ENCODE measurements around the gene VPS54. TPM values are rescaled to one million over a fixed set of nuclear protein-coding genes. Genes with fewer than 3 reads are reported as not detected.

VPS54 gene
- total RNA-seq, 1 experiment from 2014 or later = 20.7 TPM

DNA sequence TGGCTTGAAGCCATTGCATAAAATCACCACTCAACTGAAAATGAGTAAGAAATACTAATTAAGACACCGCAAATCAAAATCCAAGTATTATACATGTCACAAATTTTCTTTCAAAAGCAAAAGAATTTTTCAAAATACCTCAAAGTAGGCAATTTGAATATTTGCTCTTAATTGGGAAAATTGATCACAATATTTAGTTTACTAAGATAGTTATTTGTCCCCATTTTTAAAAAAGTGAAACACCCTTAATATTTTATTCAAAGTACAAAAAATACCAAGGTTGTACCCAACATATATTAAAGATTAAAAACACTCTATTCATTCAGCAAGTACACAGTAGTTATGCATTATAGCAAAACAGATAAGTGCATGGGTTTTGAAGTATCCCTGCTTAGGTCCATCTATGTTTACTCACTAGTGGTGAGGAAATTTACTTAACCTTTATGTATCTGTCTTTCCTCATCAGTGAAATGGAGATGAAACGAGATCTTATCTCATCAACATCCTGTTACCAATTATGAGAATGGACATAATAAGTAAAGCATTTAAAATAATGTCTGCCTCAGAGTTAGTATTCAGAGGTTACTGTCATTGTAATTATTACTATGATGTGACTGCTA lies 35.1 kb downstream of the VPS54 start:
- Histone ChIP-seq H2AFZ (no peak overlapping the region), H3K27ac (no peak overlapping the region), H3K4me1 (replicated peaks; ENCODE audit: insufficient read depth) (peaks cover 12% of the 10 kb centered on the region), H3K4me3 (no peak overlapping the region), H3K36me3 (ENCODE audit: low read depth) (0 out of 2 replicates have a peak, but pooled peaks cover 12% of the 10 kb centered on the region), H3K9me3 (ENCODE audit: insufficient read depth, low read depth) (peaks cover 1% of the 10 kb centered on the region; the same call in 1 of the 2 replicates), H3K27me3 (ENCODE audit: insufficient read depth, low read depth) (no peaks in the 10 kb centered on the region), H3K79me2 (ENCODE audit: low read depth) (no peaks in the 10 kb centered on the region), H3F3A (ENCODE audit: insufficient read depth, low read depth) (peaks cover 7% of the 10 kb centered on the region), H4K20me1 (ENCODE audit: insufficient read depth) (peaks cover 6% of the 10 kb centered on the region), H3K4me2 (no peak overlapping the region), H3K9me2 (ENCODE audit: insufficient read depth) (no peaks in the 10 kb centered on the region)
- intact Hi-C loops (cut with micrococcal nuclease; ENCODE audit: unreplicated experiment) = no loop called here
- CTCF ChIA-PET = no interaction called here
- TF ChIP-seq EZH2 (IDR thresholded peaks at IDR 0.05; ENCODE audit: low read depth) = no peak
- TF ChIP-seq, protein P1, sequence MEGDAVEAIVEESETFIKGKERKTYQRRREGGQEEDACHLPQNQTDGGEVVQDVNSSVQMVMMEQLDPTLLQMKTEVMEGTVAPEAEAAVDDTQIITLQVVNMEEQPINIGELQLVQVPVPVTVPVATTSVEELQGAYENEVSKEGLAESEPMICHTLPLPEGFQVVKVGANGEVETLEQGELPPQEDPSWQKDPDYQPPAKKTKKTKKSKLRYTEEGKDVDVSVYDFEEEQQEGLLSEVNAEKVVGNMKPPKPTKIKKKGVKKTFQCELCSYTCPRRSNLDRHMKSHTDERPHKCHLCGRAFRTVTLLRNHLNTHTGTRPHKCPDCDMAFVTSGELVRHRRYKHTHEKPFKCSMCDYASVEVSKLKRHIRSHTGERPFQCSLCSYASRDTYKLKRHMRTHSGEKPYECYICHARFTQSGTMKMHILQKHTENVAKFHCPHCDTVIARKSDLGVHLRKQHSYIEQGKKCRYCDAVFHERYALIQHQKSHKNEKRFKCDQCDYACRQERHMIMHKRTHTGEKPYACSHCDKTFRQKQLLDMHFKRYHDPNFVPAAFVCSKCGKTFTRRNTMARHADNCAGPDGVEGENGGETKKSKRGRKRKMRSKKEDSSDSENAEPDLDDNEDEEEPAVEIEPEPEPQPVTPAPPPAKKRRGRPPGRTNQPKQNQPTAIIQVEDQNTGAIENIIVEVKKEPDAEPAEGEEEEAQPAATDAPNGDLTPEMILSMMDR (conservative IDR thresholded peaks at IDR 0.05) = no peak
- DNase-seq = peak in 1 of 2 experiments; percentile 67
- BruUV-seq (replicated peaks) = no TSS peak
- POLR2A ChIA-PET (ENCODE audit: unreplicated experiment) = no interaction called here

DNA sequence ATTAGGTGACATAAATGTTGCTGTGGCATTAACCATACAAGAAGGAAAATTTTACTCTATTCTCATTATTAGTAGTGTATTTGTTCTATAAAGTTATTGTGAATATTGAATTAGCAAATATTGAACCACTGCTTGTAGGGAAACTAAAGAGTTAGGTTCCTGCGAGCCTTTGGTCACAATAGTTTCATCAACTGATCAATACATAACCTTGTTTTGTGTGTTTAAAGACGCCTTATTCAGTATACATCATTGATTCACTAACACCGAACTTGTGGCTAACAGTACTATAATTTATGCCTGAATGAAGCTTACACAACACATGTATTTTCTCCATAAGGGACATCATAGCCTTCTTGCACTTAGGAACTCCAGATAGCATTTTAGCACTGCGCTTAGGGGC lies 36.9 kb downstream of the VPS54 start:
- CTCF ChIA-PET = no interaction called here
- no TSS peak for BruUV-seq (replicated peaks)
- Histone ChIP-seq H3K27ac (no peak overlapping the region), H3K9me3 (ENCODE audit: insufficient read depth, low read depth) (no peaks in the 10 kb centered on the region), H3K4me2 (no peak overlapping the region), H4K20me1 (ENCODE audit: insufficient read depth) (peaks cover 6% of the 10 kb centered on the region), H3K36me3 (ENCODE audit: low read depth) (0 out of 2 replicates have a peak, but pooled peaks cover 12% of the 10 kb centered on the region), H3F3A (ENCODE audit: insufficient read depth, low read depth) (peaks cover 7% of the 10 kb centered on the region), H3K9me2 (ENCODE audit: insufficient read depth) (no peaks in the 10 kb centered on the region), H3K4me3 (no peak overlapping the region), H3K27me3 (ENCODE audit: insufficient read depth, low read depth) (no peaks in the 10 kb centered on the region), H2AFZ (no peak overlapping the region), H3K79me2 (ENCODE audit: low read depth) (no peaks in the 10 kb centered on the region), H3K4me1 (replicated peaks; ENCODE audit: insufficient read depth) (peaks cover 12% of the 10 kb centered on the region)
- POLR2A ChIA-PET (ENCODE audit: unreplicated experiment) = no interaction called here
- no peak for DNase-seq
- no peak for TF ChIP-seq EZH2 (IDR thresholded peaks at IDR 0.05; ENCODE audit: low read depth)
- TF ChIP-seq, protein P1 (conservative IDR thresholded peaks at IDR 0.05) = no peak
- intact Hi-C loops (cut with micrococcal nuclease; ENCODE audit: unreplicated experiment) = no loop called here

DNA sequence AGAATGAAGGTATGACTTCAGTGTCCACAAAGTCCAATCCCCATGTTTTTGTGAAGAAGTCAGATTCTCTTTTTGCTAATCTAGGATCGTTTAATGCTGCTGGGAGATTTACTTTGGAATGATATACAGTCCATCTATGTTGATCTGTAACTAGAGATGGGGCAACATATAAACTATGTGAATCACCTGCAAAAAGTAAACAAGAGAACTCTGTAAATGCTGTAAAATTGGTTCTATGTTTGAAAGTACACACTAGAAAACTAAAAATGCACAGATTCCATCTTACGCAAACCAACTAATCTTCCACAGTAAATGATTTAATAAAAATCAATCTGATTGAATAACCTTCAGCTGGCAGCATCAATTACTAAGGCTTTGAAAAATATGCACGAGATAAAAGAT lies 37.5 kb downstream of the VPS54 start:
- Histone ChIP-seq H3K27ac (no peak overlapping the region), H3K9me3 (ENCODE audit: insufficient read depth, low read depth) (no peaks in the 10 kb centered on the region), H3K4me1 (replicated peaks; ENCODE audit: insufficient read depth) (peaks cover 12% of the 10 kb centered on the region), H3K27me3 (ENCODE audit: insufficient read depth, low read depth) (no peaks in the 10 kb centered on the region), H3K9me2 (ENCODE audit: insufficient read depth) (no peaks in the 10 kb centered on the region), H3K79me2 (ENCODE audit: low read depth) (no peaks in the 10 kb centered on the region), H3K36me3 (ENCODE audit: low read depth) (0 out of 2 replicates have a peak, but pooled peaks cover 12% of the 10 kb centered on the region), H3K4me2 (no peak overlapping the region), H3K4me3 (no peak overlapping the region), H4K20me1 (ENCODE audit: insufficient read depth) (peaks cover 6% of the 10 kb centered on the region), H3F3A (ENCODE audit: insufficient read depth, low read depth) (peaks cover 7% of the 10 kb centered on the region), H2AFZ (no peak overlapping the region)
- POLR2A ChIA-PET (ENCODE audit: unreplicated experiment) = no interaction called here
- no TSS peak for BruUV-seq (replicated peaks)
- no peak for DNase-seq
- CTCF ChIA-PET = no interaction called here
- no peak for TF ChIP-seq EZH2 (IDR thresholded peaks at IDR 0.05; ENCODE audit: low read depth)
- TF ChIP-seq, protein P1 (conservative IDR thresholded peaks at IDR 0.05) = no peak
- intact Hi-C loops (cut with micrococcal nuclease; ENCODE audit: unreplicated experiment) = no loop called here

Measured in PC-9 (cell line).